KOPT-K1 (cell line): Measurements from ENCODE around the gene NCOR2.

Experiments
- H3K27ac ChIP-seq: fragments of 200-600 bp; sonication (generic); 2 replicates; pipeline ENCODE4 v1.5.1; 2016; ENCODE audit warnings: antibody characterized with exemption, mild to moderate bottlenecking, low read depth, low read length; ENCODE audit not compliant: poor library complexity, severe bottlenecking
- H3K36me3 ChIP-seq: fragments of 200-600 bp; sonication (generic); 2 replicates; pipeline ENCODE4 v1.5.1; 2017; ENCODE audit warnings: antibody characterized with exemption, mild to moderate bottlenecking, low read length, moderate library complexity; ENCODE audit not compliant: insufficient read depth
- H3K9me3 ChIP-seq: fragments of 200-600 bp; sonication (generic); 2 replicates; pipeline ENCODE4 v1.5.1; 2017; ENCODE audit warnings: antibody characterized with exemption, low read length, mild to moderate bottlenecking; ENCODE audit not compliant: insufficient read depth, poor library complexity, severe bottlenecking

The NCOR2 gene

GRCh38 chr12:124566997-124567672 lies at the start of gene NCOR2:
Gene NCOR2, minus strand, starts transcription at chr12:124567612. Its CDS starts 72,361 bp downstream, at chr12:124495251.
- Histone ChIP-seq H3K9me3 (no peaks in the 10 kb centered on the region), H3K36me3 (0 out of 2 replicates have a peak, but pooled peaks cover 5% of the 10 kb centered on the region), H3K27ac (peak within 1 kb of the TSS; percentile 96)

GRCh38 chr12:124616394-124617221 lies 49.2 kb upstream of the NCOR2 start:
- Histone ChIP-seq H3K27ac (no peak overlapping the region), H3K36me3 (no peaks in the 10 kb centered on the region), H3K9me3 (peaks cover 10% of the 10 kb centered on the region)

- H3K9me3 ChIP-seq = peaks cover 10% of the 10 kb centered on the region
Measured at GRCh38 chr12:124614512-124615292, 47.3 kb upstream of the NCOR2 start.

GRCh38 chr12:124613151-124613585 lies 45.8 kb upstream of the NCOR2 start:
- peaks cover 10% of the 10 kb centered on the region for H3K9me3 ChIP-seq
- no peak overlapping the region for H3K27ac ChIP-seq
- H3K36me3 ChIP-seq = no peaks in the 10 kb centered on the region

More at GRCh38 chr12:124614512-124615292, 47.3 kb upstream of the NCOR2 start:
- Histone ChIP-seq H3K27ac (no peak overlapping the region), H3K36me3 (no peaks in the 10 kb centered on the region)

GRCh38 chr12:124612410-124612680 lies 44.9 kb upstream of the NCOR2 start:
- H3K27ac ChIP-seq = no peak overlapping the region
- peaks cover 10% of the 10 kb centered on the region for H3K9me3 ChIP-seq
- no peaks in the 10 kb centered on the region for H3K36me3 ChIP-seq

- Histone ChIP-seq H3K9me3 (peaks cover 10% of the 10 kb centered on the region), H3K36me3 (no peaks in the 10 kb centered on the region), H3K27ac (no peak overlapping the region)
Measured at GRCh38 chr12:124611559-124612409, 44.4 kb upstream of the NCOR2 start.

- H3K9me3 ChIP-seq = peaks cover 10% of the 10 kb centered on the region
- H3K27ac ChIP-seq = no peak overlapping the region
- no peaks in the 10 kb centered on the region for H3K36me3 ChIP-seq
Measured at GRCh38 chr12:124610629-124611558, 43.5 kb upstream of the NCOR2 start.

- Histone ChIP-seq H3K27ac (no peak overlapping the region), H3K36me3 (no peaks in the 10 kb centered on the region), H3K9me3 (peaks cover 10% of the 10 kb centered on the region)
Measured at GRCh38 chr12:124610021-124610612, 42.7 kb upstream of the NCOR2 start.

GRCh38 chr12:124609041-124609989 lies 41.9 kb upstream of the NCOR2 start:
- peak overlapping the region; percentile 14 for H3K27ac ChIP-seq
- H3K36me3 ChIP-seq = no peaks in the 10 kb centered on the region
- H3K9me3 ChIP-seq = peaks cover 6% of the 10 kb centered on the region

- no peaks in the 10 kb centered on the region for H3K9me3 ChIP-seq
- peak overlapping the region; percentile 14 for H3K27ac ChIP-seq
- no peaks in the 10 kb centered on the region for H3K36me3 ChIP-seq
Measured at GRCh38 chr12:124608450-124608870, 41.0 kb upstream of the NCOR2 start.

- no peaks in the 10 kb centered on the region for H3K36me3 ChIP-seq
- no peak overlapping the region for H3K27ac ChIP-seq
- H3K9me3 ChIP-seq = no peaks in the 10 kb centered on the region
Measured at GRCh38 chr12:124607681-124608425, 40.4 kb upstream of the NCOR2 start.
